Esophagus squamous epithelium (tissue), 4 donors: ENCODE data around the gene LDAH.

Source experiments
- POLR2A ChIP-seq, 4 donors: fragments of 450-650 bp; IDR thresholded peaks; one replicate each; pipeline ENCODE4 v1.6.1; 2017; ENCODE audit warnings: antibody characterized with exemption in 4 of 4, mild to moderate bottlenecking in 4 of 4, moderate library complexity in 3 of 4
- TF ChIP-seq, protein P1 (sequence below), 6 experiments: fragments of 450-650 bp in 4 of 6; fragments of 200-600 bp in 2 of 6; sonication (generic) in 2 of 6; IDR thresholded peaks; one replicate each; pipeline ENCODE4 v1.5.1; 2016 to 2019; ENCODE audit warnings: antibody characterized with exemption in 6 of 6, mild to moderate bottlenecking in 4 of 6, moderate library complexity in 4 of 6

DNA sequence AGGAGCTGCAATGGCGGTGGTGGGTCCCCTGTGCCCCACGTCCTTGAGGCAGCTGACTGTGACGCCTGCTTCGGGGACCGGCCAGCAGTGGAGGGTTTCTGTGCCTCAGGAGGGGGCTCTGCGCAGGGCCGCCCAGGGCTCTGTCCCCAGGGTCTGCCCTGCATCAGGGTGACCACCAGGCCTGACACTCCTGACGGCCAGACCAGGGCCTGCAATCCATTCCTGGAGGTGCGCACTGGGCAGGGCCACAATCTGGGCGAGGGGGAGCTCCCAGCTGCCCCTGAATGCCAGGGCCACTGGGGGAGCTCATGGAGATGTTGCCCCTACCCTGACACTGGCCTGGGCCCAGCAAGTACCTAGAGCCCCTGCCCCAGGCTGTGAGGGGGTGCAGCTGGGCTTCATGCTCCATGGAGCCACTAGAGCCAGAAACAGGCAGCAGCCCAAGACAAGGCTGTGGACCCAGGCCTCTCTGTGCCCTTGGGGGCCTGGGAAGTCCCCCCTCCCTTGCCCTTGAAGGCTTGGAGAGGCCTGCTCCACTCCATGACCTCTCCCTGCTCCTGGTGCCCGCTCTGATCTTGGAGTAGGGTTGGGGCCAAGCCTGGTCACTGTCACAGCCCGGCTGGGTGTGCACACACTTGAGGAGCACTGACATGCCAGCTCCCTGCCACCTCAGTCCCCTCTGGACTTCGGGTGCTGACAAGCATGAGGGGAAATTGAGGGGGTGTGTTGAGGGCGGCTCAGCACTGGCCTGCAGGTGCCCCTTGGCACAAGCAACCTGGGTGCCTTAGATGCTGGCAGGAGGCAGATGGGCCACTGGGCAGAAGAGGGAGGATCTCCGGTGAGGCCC, 55.9 kb downstream of the LDAH start:
- TF ChIP-seq POLR2A (IDR thresholded peaks at IDR 0.05): no peak
- TF ChIP-seq, protein P1, sequence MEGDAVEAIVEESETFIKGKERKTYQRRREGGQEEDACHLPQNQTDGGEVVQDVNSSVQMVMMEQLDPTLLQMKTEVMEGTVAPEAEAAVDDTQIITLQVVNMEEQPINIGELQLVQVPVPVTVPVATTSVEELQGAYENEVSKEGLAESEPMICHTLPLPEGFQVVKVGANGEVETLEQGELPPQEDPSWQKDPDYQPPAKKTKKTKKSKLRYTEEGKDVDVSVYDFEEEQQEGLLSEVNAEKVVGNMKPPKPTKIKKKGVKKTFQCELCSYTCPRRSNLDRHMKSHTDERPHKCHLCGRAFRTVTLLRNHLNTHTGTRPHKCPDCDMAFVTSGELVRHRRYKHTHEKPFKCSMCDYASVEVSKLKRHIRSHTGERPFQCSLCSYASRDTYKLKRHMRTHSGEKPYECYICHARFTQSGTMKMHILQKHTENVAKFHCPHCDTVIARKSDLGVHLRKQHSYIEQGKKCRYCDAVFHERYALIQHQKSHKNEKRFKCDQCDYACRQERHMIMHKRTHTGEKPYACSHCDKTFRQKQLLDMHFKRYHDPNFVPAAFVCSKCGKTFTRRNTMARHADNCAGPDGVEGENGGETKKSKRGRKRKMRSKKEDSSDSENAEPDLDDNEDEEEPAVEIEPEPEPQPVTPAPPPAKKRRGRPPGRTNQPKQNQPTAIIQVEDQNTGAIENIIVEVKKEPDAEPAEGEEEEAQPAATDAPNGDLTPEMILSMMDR (IDR thresholded peaks at IDR 0.05): no peak
